K562 (cell line): ENCODE data around the gene CGB3. TPM values are rescaled to one million over a fixed set of nuclear protein-coding genes. Genes with fewer than 3 reads are reported as not detected.
A peak's percentile ranks its signal among the peaks of the same experiment; 100 is the strongest.
"Not testable (repeated sequence)": the region's sequence is repeated elsewhere in the genome, so short reads cannot be mapped to it uniquely, and the experiment has no call there.

ENCODE experiments used
- ATF2 ChIP-seq: sonication (generic); formaldehyde crosslinking; IDR thresholded peaks from 2 replicates; pipeline ENCODE4 v1.8.1; 2022; ENCODE audit warnings: missing genetic modification reagents
- CTBP1 ChIP-seq: fragments of 450-650 bp; IDR thresholded peaks from 2 replicates; pipeline ENCODE4 v1.6.1; 2016; ENCODE audit warnings: borderline replicate concordance
- KDM1A ChIP-seq, 2 experiments: fragments of 450-650 bp; IDR thresholded peaks; 2 replicates each; pipeline ENCODE4 v1.6.1; 2016; ENCODE audit warnings: mild to moderate bottlenecking in 2 of 2
- MNT ChIP-seq, 2 experiments: fragments of 450-650 bp; conservative IDR thresholded peaks; 2 replicates each; pipeline ENCODE4 v1.6.1; 2017; ENCODE audit warnings: mild to moderate bottlenecking in 2 of 2, moderate library complexity in 2 of 2
- NR2C2 ChIP-seq, 2 experiments: fragments of 200-800 bp in 1 of 2; sonication (Bioruptor generic) in 1 of 2; sonication (generic) in 1 of 2; formaldehyde crosslinking in 1 of 2; IDR thresholded peaks; 2 replicates each; pipeline versions ENCODE4 v1.6.1 to v1.8.0; 2016 to 2022; ENCODE audit warnings: mild to moderate bottlenecking in 1 of 2, missing compliant biosample characterization in 1 of 2, missing genetic modification characterization in 1 of 2, missing genetic modification reagents in 1 of 2
- SP1 ChIP-seq: sonication (generic); formaldehyde crosslinking; IDR thresholded peaks from 2 replicates; pipeline ENCODE4 v1.8.1; 2022; ENCODE audit warnings: mild to moderate bottlenecking, missing genetic modification reagents
- VEZF1 ChIP-seq: fragments of 200-800 bp; sonication (Bioruptor generic); IDR thresholded peaks from 2 replicates; pipeline ENCODE4 v1.6.1; 2017; ENCODE audit warnings: missing genetic modification characterization, missing compliant biosample characterization
- polyA plus RNA-seq, 8 experiments: library from polyadenylated mRNA; depleted of rRNA in 4 of 8; stranded (reverse) in 5 of 8; unstranded in 3 of 8; fragments of >200 nt; fragmentation: Nextera tagmentation in 2 of 8; fragmentation: Illumina TruSeq in 1 of 8; extraction: Ambion mirVana in 2 of 8; extraction: Trizol in 1 of 8; gene quantifications; 2 replicates each; pipeline versions ENCODE4 v1.2.1 to v1.2.3, GENCODE V29; 2011 to 2014; ENCODE audit warnings: inconsistent platforms in 1 of 8, missing spikeins in 1 of 8
- total RNA-seq, 7 experiments: library from RNA; depleted of rRNA in 6 of 7; stranded (reverse); fragments of >200 nt in 6 of 7; fragmentation: Illumina TruSeq in 2 of 7; extraction: Trizol in 2 of 7; gene quantifications; 2 replicates each; pipeline versions ENCODE4 v1.2.1 to v1.2.3, GENCODE V29; 2011 to 2021; ENCODE audit warnings: low replicate concordance in 1 of 7
- TF ChIP-seq, protein P1 (sequence below), 2 experiments: fragments of 450-650 bp; formaldehyde crosslinking in 1 of 2; IDR thresholded peaks; 2 replicates each; pipeline versions ENCODE4 v1.4.0 to v1.6.1; 2014 to 2020; ENCODE audit warnings: mild to moderate bottlenecking in 2 of 2, borderline replicate concordance in 1 of 2, low read depth in 1 of 2
- TF ChIP-seq, protein P2 (sequence below): IDR thresholded peaks from 3 replicates; pipeline ENCODE4 v1.6.1; 2011; ENCODE audit warnings: borderline replicate concordance, mild to moderate bottlenecking, moderate library complexity; ENCODE audit not compliant: insufficient read length; ENCODE audit errors: extremely low read depth

Gene CGB3
- total and polyA plus RNA-seq, 9 of the 15 experiments (the other 6 are each of a cell fraction or from before 2014, with no cell fraction given) = not detected

- TF ChIP-seq, protein P1, sequence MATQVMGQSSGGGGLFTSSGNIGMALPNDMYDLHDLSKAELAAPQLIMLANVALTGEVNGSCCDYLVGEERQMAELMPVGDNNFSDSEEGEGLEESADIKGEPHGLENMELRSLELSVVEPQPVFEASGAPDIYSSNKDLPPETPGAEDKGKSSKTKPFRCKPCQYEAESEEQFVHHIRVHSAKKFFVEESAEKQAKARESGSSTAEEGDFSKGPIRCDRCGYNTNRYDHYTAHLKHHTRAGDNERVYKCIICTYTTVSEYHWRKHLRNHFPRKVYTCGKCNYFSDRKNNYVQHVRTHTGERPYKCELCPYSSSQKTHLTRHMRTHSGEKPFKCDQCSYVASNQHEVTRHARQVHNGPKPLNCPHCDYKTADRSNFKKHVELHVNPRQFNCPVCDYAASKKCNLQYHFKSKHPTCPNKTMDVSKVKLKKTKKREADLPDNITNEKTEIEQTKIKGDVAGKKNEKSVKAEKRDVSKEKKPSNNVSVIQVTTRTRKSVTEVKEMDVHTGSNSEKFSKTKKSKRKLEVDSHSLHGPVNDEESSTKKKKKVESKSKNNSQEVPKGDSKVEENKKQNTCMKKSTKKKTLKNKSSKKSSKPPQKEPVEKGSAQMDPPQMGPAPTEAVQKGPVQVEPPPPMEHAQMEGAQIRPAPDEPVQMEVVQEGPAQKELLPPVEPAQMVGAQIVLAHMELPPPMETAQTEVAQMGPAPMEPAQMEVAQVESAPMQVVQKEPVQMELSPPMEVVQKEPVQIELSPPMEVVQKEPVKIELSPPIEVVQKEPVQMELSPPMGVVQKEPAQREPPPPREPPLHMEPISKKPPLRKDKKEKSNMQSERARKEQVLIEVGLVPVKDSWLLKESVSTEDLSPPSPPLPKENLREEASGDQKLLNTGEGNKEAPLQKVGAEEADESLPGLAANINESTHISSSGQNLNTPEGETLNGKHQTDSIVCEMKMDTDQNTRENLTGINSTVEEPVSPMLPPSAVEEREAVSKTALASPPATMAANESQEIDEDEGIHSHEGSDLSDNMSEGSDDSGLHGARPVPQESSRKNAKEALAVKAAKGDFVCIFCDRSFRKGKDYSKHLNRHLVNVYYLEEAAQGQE (IDR thresholded peaks at IDR 0.05; ENCODE audit: borderline replicate concordance) = peak; percentile 52
- TF ChIP-seq, protein P1 (CRISPR knock-in tag; IDR thresholded peaks at IDR 0.05; ENCODE audit: low read depth) = not testable (repeated sequence)
- peak in 1 of 2 experiments; percentile 38; a peak in 1 of 4 replicates for TF ChIP-seq MNT (conservative IDR thresholded peaks at IDR 0.05)
- TF ChIP-seq, protein P2, sequence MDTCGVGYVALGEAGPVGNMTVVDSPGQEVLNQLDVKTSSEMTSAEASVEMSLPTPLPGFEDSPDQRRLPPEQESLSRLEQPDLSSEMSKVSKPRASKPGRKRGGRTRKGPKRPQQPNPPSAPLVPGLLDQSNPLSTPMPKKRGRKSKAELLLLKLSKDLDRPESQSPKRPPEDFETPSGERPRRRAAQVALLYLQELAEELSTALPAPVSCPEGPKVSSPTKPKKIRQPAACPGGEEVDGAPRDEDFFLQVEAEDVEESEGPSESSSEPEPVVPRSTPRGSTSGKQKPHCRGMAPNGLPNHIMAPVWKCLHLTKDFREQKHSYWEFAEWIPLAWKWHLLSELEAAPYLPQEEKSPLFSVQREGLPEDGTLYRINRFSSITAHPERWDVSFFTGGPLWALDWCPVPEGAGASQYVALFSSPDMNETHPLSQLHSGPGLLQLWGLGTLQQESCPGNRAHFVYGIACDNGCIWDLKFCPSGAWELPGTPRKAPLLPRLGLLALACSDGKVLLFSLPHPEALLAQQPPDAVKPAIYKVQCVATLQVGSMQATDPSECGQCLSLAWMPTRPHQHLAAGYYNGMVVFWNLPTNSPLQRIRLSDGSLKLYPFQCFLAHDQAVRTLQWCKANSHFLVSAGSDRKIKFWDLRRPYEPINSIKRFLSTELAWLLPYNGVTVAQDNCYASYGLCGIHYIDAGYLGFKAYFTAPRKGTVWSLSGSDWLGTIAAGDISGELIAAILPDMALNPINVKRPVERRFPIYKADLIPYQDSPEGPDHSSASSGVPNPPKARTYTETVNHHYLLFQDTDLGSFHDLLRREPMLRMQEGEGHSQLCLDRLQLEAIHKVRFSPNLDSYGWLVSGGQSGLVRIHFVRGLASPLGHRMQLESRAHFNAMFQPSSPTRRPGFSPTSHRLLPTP = peak; percentile 67
- peak; percentile 91 for TF ChIP-seq CTBP1
- TF ChIP-seq VEZF1 (CRISPR knock-in tag) = peak; percentile 25; the same call in 1 of the 2 replicates
- peak; percentile 57 to 83 for TF ChIP-seq KDM1A (IDR thresholded peaks at IDR 0.05)
- peak; percentile 79 for TF ChIP-seq SP1 (CRISPR knock-in tag)
- peak; percentile 67; the same call in 1 of the 2 replicates for TF ChIP-seq ATF2 (CRISPR knock-in tag)
- TF ChIP-seq NR2C2 (CRISPR knock-in tag; IDR thresholded peaks at IDR 0.05) = peak; percentile 74
- peak; percentile 83 for TF ChIP-seq NR2C2 (tag; IDR thresholded peaks at IDR 0.05)
Measured at GRCh38 chr19:49031642-49032301, 7.6 kb upstream of the CGB3 start, which contains the start of gene CGB2 (continued).
